ENCODE results near the gene PLXNA2.
A peak's percentile ranks its signal among the peaks of the same experiment; 100 is the strongest.

PLXNA2 gene, protein sequence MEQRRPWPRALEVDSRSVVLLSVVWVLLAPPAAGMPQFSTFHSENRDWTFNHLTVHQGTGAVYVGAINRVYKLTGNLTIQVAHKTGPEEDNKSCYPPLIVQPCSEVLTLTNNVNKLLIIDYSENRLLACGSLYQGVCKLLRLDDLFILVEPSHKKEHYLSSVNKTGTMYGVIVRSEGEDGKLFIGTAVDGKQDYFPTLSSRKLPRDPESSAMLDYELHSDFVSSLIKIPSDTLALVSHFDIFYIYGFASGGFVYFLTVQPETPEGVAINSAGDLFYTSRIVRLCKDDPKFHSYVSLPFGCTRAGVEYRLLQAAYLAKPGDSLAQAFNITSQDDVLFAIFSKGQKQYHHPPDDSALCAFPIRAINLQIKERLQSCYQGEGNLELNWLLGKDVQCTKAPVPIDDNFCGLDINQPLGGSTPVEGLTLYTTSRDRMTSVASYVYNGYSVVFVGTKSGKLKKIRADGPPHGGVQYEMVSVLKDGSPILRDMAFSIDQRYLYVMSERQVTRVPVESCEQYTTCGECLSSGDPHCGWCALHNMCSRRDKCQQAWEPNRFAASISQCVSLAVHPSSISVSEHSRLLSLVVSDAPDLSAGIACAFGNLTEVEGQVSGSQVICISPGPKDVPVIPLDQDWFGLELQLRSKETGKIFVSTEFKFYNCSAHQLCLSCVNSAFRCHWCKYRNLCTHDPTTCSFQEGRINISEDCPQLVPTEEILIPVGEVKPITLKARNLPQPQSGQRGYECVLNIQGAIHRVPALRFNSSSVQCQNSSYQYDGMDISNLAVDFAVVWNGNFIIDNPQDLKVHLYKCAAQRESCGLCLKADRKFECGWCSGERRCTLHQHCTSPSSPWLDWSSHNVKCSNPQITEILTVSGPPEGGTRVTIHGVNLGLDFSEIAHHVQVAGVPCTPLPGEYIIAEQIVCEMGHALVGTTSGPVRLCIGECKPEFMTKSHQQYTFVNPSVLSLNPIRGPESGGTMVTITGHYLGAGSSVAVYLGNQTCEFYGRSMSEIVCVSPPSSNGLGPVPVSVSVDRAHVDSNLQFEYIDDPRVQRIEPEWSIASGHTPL (N-terminal part only)

DNA sequence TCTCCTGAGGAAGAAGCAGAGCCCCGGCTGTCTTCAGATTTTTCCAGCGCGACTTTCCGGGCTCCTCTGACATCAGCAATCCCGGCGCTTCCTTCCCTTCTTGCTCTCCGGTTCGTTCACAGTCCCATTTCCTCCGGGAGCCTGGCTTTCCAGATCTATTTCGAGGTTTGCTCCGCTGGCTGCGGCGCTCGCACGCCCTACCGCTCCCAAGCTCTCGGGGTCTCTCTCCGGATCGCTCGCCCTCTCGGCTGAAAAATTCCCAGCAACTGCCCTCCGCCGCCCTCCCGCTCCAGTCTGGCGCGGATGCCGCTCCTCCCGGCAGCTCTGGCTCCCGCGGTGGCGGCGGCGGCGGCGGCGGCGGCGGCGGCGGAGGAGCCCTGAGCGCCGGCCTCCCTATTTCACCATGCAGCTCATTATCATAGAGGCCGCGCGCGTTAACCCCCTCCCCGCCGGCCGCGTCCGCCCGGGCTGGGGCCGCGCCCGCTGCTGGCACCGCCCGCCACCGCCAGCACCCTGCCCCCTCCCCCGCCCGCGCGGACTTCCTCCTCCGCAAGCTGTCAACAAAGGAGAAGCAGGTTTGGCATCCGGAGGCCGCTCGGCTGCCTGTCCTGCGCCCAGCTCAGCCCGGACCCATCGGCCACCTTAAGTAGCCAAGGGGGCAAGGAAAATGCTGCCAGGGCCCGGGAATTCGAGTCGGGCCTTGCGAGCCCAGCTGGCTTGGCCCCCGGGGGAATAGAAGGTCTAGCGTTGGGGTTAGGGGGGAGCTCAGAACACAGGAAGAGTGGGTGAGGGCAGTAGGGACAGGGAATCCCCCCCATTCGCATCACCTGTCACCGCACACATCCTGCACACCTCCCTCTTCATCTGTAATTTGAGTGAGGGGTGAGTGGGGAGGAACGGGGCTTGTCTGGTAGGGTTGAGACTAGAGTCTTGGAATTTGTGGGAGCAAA lies at the start of gene PLXNA2:
PLXNA2 (minus strand) TSS at position 418 of the 950 bp plus-strand sequence. CDS start 26,462 bp downstream, outside the sequence.
- Mint-ChIP-seq H3K36me3 (no peaks in the 10 kb centered on the region), H3K9me3 (no peaks in the 10 kb centered on the region), H3K4me3 (peak within 1 kb of the TSS; percentile 80), H3K4me1 (peaks cover 12% of the 10 kb centered on the region), H3K27ac (no peak within 1 kb of the TSS)
- DNase-seq (ENCODE audit: low spot score in 2 of 2) (peak; percentile 36 to 81), ATAC-seq (peak; percentile 84)

DNA sequence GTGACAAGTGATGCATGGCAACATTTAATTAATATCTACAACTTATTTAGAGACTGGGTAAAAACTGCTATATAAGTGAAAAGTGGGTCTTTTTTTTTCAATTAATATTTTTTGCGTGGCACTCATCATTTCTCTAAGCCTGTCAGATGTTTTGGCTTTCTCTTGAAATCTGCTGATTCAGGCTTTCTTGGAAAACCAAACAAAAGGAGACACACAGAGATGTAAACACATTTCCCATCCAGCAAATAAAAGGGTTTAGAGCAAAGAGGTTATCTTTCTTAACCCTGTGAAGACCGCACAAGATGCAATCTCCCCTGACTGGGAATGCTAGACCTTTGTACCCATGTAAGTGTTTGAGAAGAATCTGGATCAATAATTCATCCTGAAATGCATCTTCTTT lies 48.7 kb upstream of the PLXNA2 start:
- Mint-ChIP-seq H3K27ac (no peak overlapping the region), H3K36me3 (no peaks in the 10 kb centered on the region), H3K4me1 (peaks cover 8% of the 10 kb centered on the region), H3K4me3 (no peak overlapping the region), H3K9me3 (no peaks in the 10 kb centered on the region)
- DNase-seq (ENCODE audit: low spot score in 2 of 2) (no peak), ATAC-seq (no peak)

GRCh38 chr1:208291923-208292711 lies 47.9 kb upstream of the PLXNA2 start:
- Mint-ChIP-seq H3K4me3 (no peak overlapping the region), H3K4me1 (peaks cover 8% of the 10 kb centered on the region), H3K27ac (no peak overlapping the region), H3K9me3 (no peaks in the 10 kb centered on the region), H3K36me3 (no peaks in the 10 kb centered on the region)
- no peak for DNase-seq (ENCODE audit: low spot score in 2 of 2)
- no peak for ATAC-seq

GRCh38 chr1:208291129-208291528 lies 46.9 kb upstream of the PLXNA2 start:
- DNase-seq (ENCODE audit: low spot score in 2 of 2) (no peak), ATAC-seq (no peak)
- no peaks in the 10 kb centered on the region for H3K36me3 Mint-ChIP-seq
- H3K4me3 Mint-ChIP-seq, result no peak overlapping the region
- peaks cover 8% of the 10 kb centered on the region for H3K4me1 Mint-ChIP-seq
- H3K27ac Mint-ChIP-seq, result no peak overlapping the region
- H3K9me3 Mint-ChIP-seq, result no peaks in the 10 kb centered on the region

DNA sequence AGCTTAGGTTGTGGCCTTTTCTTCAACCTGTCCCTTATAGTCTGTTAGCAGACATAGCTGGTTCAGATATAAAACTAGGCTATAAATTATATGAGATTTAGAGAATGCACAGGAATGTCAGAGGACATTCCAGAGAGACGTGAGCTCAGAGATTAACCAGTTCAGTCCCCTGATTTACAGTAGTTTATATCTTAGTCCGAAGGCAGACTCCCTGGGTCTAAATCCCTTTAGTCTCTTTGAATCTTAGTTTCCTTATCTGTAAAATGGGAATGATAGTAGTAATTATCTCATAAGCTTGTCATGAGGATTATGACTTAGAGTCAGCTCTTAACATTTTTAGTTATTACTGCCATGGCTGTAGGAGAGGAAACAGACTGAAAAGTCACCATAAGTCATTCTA lies 45.5 kb upstream of the PLXNA2 start:
- no peaks in the 10 kb centered on the region for H3K36me3 Mint-ChIP-seq
- no peak overlapping the region for H3K27ac Mint-ChIP-seq
- no peak for ATAC-seq
- no peak for DNase-seq (ENCODE audit: low spot score in 2 of 2)
- no peaks in the 10 kb centered on the region for H3K9me3 Mint-ChIP-seq
- peaks cover 8% of the 10 kb centered on the region for H3K4me1 Mint-ChIP-seq
- H3K4me3 Mint-ChIP-seq, result no peak overlapping the region

DNA sequence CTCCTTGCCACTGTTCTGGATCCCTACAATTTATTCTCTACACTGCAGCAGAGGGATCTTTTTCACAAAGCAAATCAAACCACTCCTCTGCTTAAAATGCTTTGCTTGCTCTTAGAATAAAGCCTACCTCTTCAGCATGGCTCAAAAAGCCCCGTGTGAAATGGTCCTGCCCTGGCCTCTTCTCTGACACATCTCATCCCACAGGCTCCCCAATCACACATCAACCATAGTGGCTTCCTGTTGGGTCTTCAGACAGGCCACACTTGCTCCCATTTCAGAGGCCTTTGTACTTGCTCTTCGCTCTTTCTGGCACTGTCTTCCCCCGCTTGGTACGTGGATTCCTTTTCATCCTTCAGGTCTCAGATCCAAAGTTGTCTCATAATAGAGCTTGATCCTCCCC lies 44.3 kb upstream of the PLXNA2 start:
- no peak overlapping the region for H3K27ac Mint-ChIP-seq

GRCh38 chr1:208280681-208281450 lies 36.7 kb upstream of the PLXNA2 start:
- ATAC-seq, result peak; percentile 28
- no peaks in the 10 kb centered on the region for H3K4me1 Mint-ChIP-seq
- no peaks in the 10 kb centered on the region for H3K36me3 Mint-ChIP-seq
- H3K9me3 Mint-ChIP-seq, result no peaks in the 10 kb centered on the region
- H3K4me3 Mint-ChIP-seq, result no peak overlapping the region
- no peak for DNase-seq (ENCODE audit: low spot score in 2 of 2)
- H3K27ac Mint-ChIP-seq, result no peak overlapping the region

More for the DNA sequence above, 44.3 kb upstream of the PLXNA2 start:
- no peaks in the 10 kb centered on the region for H3K9me3 Mint-ChIP-seq
- DNase-seq (ENCODE audit: low spot score in 2 of 2), result no peak
- no peaks in the 10 kb centered on the region for H3K36me3 Mint-ChIP-seq
- ATAC-seq, result peak; percentile 59
- peaks cover 8% of the 10 kb centered on the region for H3K4me1 Mint-ChIP-seq
- no peak overlapping the region for H3K4me3 Mint-ChIP-seq

- Mint-ChIP-seq H3K9me3 (no peaks in the 10 kb centered on the region), H3K4me3 (no peak overlapping the region), H3K4me1 (no peaks in the 10 kb centered on the region), H3K36me3 (no peaks in the 10 kb centered on the region), H3K27ac (no peak overlapping the region)
- no peak for ATAC-seq
- no peak for DNase-seq (ENCODE audit: low spot score in 2 of 2)
Measured at GRCh38 chr1:208279826-208280588, 35.8 kb upstream of the PLXNA2 start.

GRCh38 chr1:208278638-208279037 lies 34.5 kb upstream of the PLXNA2 start:
- Mint-ChIP-seq H3K4me1 (no peaks in the 10 kb centered on the region), H3K4me3 (no peak overlapping the region), H3K9me3 (no peaks in the 10 kb centered on the region), H3K27ac (no peak overlapping the region), H3K36me3 (no peaks in the 10 kb centered on the region)
- ATAC-seq (no peak), DNase-seq (ENCODE audit: low spot score in 2 of 2) (no peak)

DNA sequence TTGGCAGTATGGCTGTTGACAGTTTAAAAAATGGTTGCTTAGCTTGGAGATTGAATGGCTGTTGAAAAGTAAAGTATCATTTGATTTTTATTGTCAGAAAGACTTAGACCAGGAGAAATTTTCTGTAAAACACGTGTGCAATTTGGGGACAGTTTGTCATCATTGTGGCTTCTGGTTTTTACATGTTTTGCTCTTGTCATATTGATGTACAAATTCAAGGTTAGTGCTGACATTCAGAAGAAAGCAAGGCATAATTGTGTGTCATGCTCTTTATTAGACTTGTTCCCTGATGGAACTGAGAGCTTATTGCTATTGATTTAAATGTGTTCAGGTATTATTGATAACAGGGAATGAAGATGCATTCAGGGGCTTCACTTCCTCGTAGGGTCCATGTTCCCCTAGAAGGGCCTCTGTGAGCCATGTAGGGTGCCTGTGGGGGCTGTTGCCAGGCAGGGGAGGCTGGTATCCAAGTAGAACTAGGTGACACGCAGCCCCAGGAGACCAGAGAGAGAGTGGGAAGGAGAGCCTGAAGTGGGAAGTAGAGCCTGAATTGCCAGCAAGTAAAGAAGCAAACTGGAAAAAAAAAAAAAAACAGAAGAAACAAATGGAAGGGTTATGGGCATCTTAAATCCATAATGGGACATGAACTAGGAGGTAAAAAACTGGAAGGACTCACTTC lies 32.7 kb upstream of the PLXNA2 start:
- H3K27ac Mint-ChIP-seq, result no peak overlapping the region
- no peaks in the 10 kb centered on the region for H3K4me1 Mint-ChIP-seq
- H3K9me3 Mint-ChIP-seq, result no peaks in the 10 kb centered on the region
- no peak for DNase-seq (ENCODE audit: low spot score in 2 of 2)
- ATAC-seq, result no peak
- H3K36me3 Mint-ChIP-seq, result no peaks in the 10 kb centered on the region
- H3K4me3 Mint-ChIP-seq, result no peak overlapping the region

DNA sequence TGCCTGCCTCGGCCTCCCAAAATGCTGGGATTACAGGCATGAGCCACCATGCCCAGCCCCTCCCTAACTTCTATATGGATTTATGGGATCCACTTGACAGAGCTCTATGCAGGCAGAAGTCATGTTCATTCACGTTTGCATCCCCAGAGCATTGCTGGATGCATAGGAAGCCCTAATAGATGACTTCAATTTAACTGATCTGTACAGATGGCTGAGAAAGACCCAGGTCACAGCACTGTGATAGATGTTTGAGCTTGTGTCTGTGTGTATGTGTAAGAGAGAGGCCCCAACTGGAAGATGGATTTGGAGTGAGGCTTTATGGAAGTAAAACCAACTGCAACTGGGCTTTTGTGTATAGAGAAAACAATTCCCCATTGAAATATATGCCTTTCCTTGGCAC lies 30.9 kb upstream of the PLXNA2 start:
- DNase-seq (ENCODE audit: low spot score in 2 of 2), result no peak
- Mint-ChIP-seq H3K4me1 (no peaks in the 10 kb centered on the region), H3K27ac (no peak overlapping the region), H3K9me3 (no peaks in the 10 kb centered on the region), H3K36me3 (no peaks in the 10 kb centered on the region), H3K4me3 (no peak overlapping the region)
- ATAC-seq, result no peak

- DNase-seq (ENCODE audit: low spot score in 2 of 2) (no peak), ATAC-seq (no peak)
- Mint-ChIP-seq H3K4me1 (no peaks in the 10 kb centered on the region), H3K27ac (no peak overlapping the region), H3K4me3 (no peak overlapping the region), H3K9me3 (no peaks in the 10 kb centered on the region), H3K36me3 (no peaks in the 10 kb centered on the region)
Measured at GRCh38 chr1:208273386-208274017, 29.3 kb upstream of the PLXNA2 start.

Data from stimulated activated effector memory CD8-positive, alpha-beta T cell treated with anti-CD3 and anti-CD28 coated beads, Interleukin-12 subunit alpha, Interleukin-12 subunit beta, amount 100 ng/mL, for 72 hours (primary cell).